ENCODE results near the gene IRX6. TPM values are rescaled to one million over a fixed set of nuclear protein-coding genes. Genes with fewer than 3 reads are reported as not detected.

The IRX6 gene
- total and polyA plus RNA-seq, 2 experiments from 2014 or later: 0.10 TPM; not detected in 1

- Histone ChIP-seq H3K4me3 (no peak overlapping the region), H3K4me2 (no peak overlapping the region), H3K79me2 (replicated peaks; ENCODE audit: insufficient read depth) (no peaks in the 10 kb centered on the region), H3K4me1 (ENCODE audit: insufficient read depth) (peaks cover 13% of the 10 kb centered on the region), H3K9me2 (ENCODE audit: insufficient read depth) (peaks cover 6% of the 10 kb centered on the region; the same call in 1 of the 2 replicates), H2AFZ (no peak overlapping the region), H4K20me1 (replicated peaks; ENCODE audit: insufficient read depth) (no peaks in the 10 kb centered on the region), H3K27ac (ENCODE audit: low read depth) (no peak overlapping the region), H3K27me3 (ENCODE audit: insufficient read depth) (no peaks in the 10 kb centered on the region), H3F3A (replicated peaks; ENCODE audit: low read depth) (no peaks in the 10 kb centered on the region), H3K36me3 (ENCODE audit: insufficient read depth) (no peaks in the 10 kb centered on the region)
- peaks cover 10% of the 10 kb centered on the region for H3K4me1 Mint-ChIP-seq
- peaks cover 14% of the 10 kb centered on the region for H3K9me3 Mint-ChIP-seq
- no peak overlapping the region for H3K27ac Mint-ChIP-seq
- H3K36me3 Mint-ChIP-seq (ENCODE audit: low read depth): no peaks in the 10 kb centered on the region
- DNase-seq (ENCODE audit: low spot score) (no peak), ATAC-seq (no peak)
- TF ChIP-seq CTCF (conservative IDR thresholded peaks at IDR 0.05; ENCODE audit: low read depth in 2 of 2) (no peak), POLR2AphosphoS5 (IDR thresholded peaks at IDR 0.05; ENCODE audit: low read depth) (no peak), ZNF114 (CRISPR knock-in tag; IDR thresholded peaks at IDR 0.05) (no peak), REST (IDR thresholded peaks at IDR 0.05; ENCODE audit: unreplicated experiment) (no peak), ETS1 (IDR thresholded peaks at IDR 0.05) (no peak), ZNF331 (CRISPR knock-in tag; IDR thresholded peaks at IDR 0.05; ENCODE audit: low read depth) (no peak), EZH2phosphoT487 (IDR thresholded peaks at IDR 0.05; ENCODE audit: unreplicated experiment) (no peak), ZNF462 (CRISPR knock-in tag; IDR thresholded peaks at IDR 0.05) (no peak), EZH2 (IDR thresholded peaks at IDR 0.05; ENCODE audit: low read depth, unreplicated experiment) (no peak), NANOG (IDR thresholded peaks at IDR 0.05; ENCODE audit: borderline replicate concordance) (no peak), JUNB (IDR thresholded peaks at IDR 0.05; ENCODE audit: unreplicated experiment) (no peak), STAT1 (IDR thresholded peaks at IDR 0.05; ENCODE audit: unreplicated experiment) (no peak), CREB1 (CRISPR knock-in tag; IDR thresholded peaks at IDR 0.05; ENCODE audit: low read depth) (no peak)
- H3K27me3 Mint-ChIP-seq (ENCODE audit: insufficient read depth, low read depth, poor library complexity): peaks cover 3% of the 10 kb centered on the region
- H3K4me3 Mint-ChIP-seq: no peak overlapping the region
Observed at GRCh38 chr16:55285586-55285985, 38.4 kb upstream of the IRX6 start.

Measured in GM23338 (cell line).